Measurements from ENCODE around the gene SLC5A2.

SLC5A2 gene

DNA sequence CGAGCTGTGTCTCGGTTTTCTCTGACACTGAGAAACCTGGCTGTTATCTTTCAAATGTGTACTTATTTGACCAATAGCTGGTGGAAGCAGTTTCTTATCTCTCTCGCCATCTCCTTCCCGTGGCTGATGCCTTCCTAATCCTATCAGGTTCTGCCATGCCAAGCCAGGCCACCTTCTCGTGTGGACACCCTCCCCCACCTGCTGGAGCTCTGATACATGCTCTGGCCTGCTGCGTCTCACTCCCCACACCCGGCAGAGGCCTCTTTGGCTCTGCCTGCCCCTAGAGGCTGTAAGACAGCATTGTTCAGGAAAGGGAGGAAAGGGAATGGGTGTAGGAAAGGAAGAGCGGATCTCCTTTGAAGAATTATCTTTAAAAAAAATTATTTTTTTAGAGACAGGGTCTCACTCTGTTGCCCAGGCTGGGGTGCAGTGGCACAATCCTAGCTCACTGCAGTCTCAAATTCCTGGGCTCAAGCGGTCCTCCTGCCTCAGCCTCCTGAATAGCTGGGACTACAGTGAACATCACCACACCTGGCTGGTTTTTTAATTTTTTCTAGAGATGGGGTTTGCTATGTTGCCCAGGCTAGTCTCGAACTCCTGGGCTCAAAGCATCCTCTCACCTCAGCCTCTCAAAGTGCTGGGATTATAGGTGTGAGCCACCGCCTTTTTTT lies 31.1 kb upstream of the SLC5A2 start:
- Histone ChIP-seq H3K4me3 (ENCODE audit: extremely low read depth, insufficient read depth, low read length, poor library complexity, severe bottlenecking) (no peak overlapping the region), H3K9me3 (ENCODE audit: control insufficient read depth, low read length) (no peaks in the 10 kb centered on the region), H3K36me3 (ENCODE audit: control insufficient read depth, insufficient read depth, low read length) (peaks cover 11% of the 10 kb centered on the region), H3K4me1 (ENCODE audit: control insufficient read depth, insufficient read depth, low read length, poor library complexity, severe bottlenecking) (peaks cover 34% of the 10 kb centered on the region), H3K27ac (ENCODE audit: low read depth, low read length, severe bottlenecking) (peak overlapping the region; percentile 1)
- 41 to 60% methylated on average over 4 to 5 of the region's 11 CpGs for WGBS, 2 experiments (ENCODE audit: insufficient coverage in 2 of 2)

DNA sequence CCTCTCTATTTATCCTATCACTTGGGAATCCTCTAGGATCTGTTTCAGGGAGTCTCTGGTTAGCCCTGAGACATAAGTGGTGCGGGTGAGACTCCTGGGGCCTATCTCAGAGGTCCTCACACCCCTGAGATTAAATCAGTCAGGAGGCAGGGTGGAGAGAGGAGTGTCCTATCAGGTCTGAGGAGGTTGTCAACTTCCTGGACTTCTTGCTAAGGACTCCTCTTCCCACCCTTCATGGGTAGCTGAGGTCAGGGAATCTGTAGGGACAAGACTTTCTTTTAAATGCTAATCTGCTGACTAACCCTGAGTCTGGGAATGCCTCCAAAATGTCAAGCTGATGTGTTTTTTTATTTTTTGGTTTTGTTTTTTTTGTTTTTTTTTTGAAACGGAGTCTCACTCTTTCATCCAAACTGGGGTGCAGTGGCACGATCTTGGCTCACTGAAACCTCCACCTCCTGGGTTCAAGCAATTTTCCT lies 30.3 kb upstream of the SLC5A2 start:
- Histone ChIP-seq H3K36me3 (ENCODE audit: control insufficient read depth, insufficient read depth, low read length) (peaks cover 20% of the 10 kb centered on the region), H3K9me3 (ENCODE audit: control insufficient read depth, low read length) (no peaks in the 10 kb centered on the region), H3K4me3 (ENCODE audit: extremely low read depth, insufficient read depth, low read length, poor library complexity, severe bottlenecking) (no peak overlapping the region), H3K27ac (ENCODE audit: low read depth, low read length, severe bottlenecking) (peak overlapping the region; percentile 83), H3K4me1 (ENCODE audit: control insufficient read depth, insufficient read depth, low read length, poor library complexity, severe bottlenecking) (peaks cover 41% of the 10 kb centered on the region)
- WGBS, 2 experiments (ENCODE audit: insufficient coverage in 2 of 2), result no CpG with 5 or more reads among the region's 3 CpGs

DNA sequence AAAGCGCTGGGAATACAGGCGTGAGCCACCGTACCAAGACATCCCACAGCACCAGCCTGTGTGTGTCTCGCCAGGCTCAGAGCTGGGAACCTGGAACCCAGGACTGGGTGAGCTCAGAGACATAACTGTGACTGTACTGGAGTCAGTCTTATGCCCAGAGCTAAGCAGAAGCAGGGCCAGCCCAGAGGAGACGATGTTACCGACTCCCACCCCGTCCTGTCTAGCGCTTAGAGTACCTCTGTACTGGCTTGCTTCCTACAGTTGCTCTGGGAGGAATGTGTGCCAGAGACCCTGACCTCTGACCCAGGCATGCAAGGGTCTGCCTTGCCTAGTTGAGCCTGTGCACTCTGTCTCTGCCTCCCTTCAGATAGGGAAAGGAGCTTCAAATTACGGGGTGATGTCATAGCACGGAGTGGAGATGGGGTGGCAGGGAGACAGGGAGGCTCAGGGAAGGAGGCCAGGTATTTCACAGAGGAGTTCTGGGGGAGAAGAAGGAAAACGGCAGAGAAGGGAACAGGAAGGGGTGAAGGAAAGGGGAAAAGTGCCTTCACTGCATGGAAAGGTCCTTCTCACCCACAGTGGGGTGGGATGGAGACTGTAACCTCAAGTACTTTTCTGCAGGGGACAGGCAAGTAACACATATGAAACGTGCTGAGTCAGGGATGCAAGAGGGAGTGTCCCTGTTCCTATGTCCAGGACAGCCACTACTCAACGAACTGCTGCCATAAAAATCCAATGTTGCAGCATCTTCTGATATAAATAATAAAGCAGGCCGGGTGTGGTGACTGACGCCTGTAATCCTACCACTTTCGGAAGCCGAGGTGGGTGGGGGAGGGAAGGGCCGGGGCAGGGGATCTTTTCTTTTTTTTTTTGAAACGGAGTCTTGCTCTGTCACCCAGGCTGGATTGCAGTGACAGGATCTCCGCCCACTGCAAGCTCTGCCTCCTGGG lies 29.4 kb upstream of the SLC5A2 start:
- peaks cover 44% of the 10 kb centered on the region for H3K4me1 ChIP-seq (ENCODE audit: control insufficient read depth, insufficient read depth, low read length, poor library complexity, severe bottlenecking)
- H3K36me3 ChIP-seq (ENCODE audit: control insufficient read depth, insufficient read depth, low read length), result peaks cover 23% of the 10 kb centered on the region
- no peak overlapping the region for H3K4me3 ChIP-seq (ENCODE audit: extremely low read depth, insufficient read depth, low read length, poor library complexity, severe bottlenecking)
- 38 to 49% methylated on average over 13 to 14 of the region's 20 CpGs for WGBS, 2 experiments (ENCODE audit: insufficient coverage in 2 of 2)
- no peaks in the 10 kb centered on the region for H3K9me3 ChIP-seq (ENCODE audit: control insufficient read depth, low read length)
- peak overlapping the region; percentile 83 for H3K27ac ChIP-seq (ENCODE audit: low read depth, low read length, severe bottlenecking)

DNA sequence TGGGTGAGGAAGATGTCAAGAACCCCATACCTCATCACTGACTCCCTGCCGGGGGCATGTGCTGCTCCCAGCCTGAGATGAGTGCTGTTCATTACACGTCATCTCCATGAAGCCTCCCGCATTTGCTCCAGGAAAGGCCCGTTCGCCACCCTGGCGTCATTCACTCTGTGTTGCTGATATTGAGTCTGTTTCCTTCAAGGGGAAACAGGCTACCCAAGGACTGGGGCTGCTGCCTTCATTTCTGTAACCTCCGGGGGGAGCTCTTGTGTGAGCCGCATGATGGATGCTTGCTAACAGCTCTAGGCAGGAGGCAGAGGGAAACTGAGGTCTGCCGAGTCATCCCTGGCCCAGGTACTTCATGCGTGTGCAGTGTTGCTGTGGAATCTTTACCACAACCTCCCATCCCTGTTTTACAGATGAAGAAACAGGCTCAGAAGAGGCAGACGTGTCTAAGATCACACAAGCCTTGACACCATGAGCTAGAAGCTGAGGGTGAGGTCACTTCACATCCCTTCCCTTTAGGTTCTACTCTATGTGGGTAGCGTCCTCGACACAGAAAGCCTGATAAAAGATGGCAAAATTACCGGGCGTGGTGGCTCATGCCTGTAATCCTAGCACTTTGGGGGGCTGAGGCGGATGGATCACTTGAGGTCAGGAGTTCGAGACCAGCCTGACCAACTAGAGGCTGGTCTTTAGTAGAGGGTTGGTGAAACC lies 27.2 kb upstream of the SLC5A2 start:
- WGBS, 2 experiments (ENCODE audit: insufficient coverage in 2 of 2), result 84 to 89% methylated on average over 13 to 14 of the region's 17 CpGs
- Histone ChIP-seq H3K9me3 (ENCODE audit: control insufficient read depth, low read length) (no peaks in the 10 kb centered on the region), H3K4me3 (ENCODE audit: extremely low read depth, insufficient read depth, low read length, poor library complexity, severe bottlenecking) (no peak overlapping the region), H3K4me1 (ENCODE audit: control insufficient read depth, insufficient read depth, low read length, poor library complexity, severe bottlenecking) (peaks cover 44% of the 10 kb centered on the region), H3K36me3 (ENCODE audit: control insufficient read depth, insufficient read depth, low read length) (peaks cover 23% of the 10 kb centered on the region), H3K27ac (ENCODE audit: low read depth, low read length, severe bottlenecking) (no peak overlapping the region)

DNA sequence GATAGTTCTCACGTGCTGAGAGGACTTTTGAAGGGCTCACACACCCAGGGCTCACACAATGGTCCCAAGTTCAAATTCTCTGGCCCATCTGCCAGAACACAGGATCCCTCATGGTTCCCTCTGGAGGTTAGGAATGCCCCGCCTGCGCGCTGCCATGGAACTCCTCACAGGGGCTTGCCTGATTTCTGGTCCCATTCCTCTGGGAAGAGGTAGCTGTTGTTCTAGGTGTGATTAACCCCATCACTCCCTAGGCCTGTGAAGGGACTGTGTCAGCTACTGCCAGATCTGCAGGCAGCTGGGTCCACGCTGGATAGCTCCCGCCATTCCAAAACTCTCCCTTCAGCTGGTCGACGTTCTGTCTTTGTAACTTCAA lies 25.9 kb upstream of the SLC5A2 start:
- H3K9me3 ChIP-seq (ENCODE audit: control insufficient read depth, low read length), result no peaks in the 10 kb centered on the region
- peak overlapping the region; percentile 88 for H3K4me3 ChIP-seq (ENCODE audit: extremely low read depth, insufficient read depth, low read length, poor library complexity, severe bottlenecking)
- 83 to 87% methylated on average over 1 to 4 of the region's 8 CpGs for WGBS, 2 experiments (ENCODE audit: insufficient coverage in 2 of 2)
- H3K36me3 ChIP-seq (ENCODE audit: control insufficient read depth, insufficient read depth, low read length), result peaks cover 23% of the 10 kb centered on the region
- H3K27ac ChIP-seq (ENCODE audit: low read depth, low read length, severe bottlenecking), result no peak overlapping the region
- peaks cover 41% of the 10 kb centered on the region for H3K4me1 ChIP-seq (ENCODE audit: control insufficient read depth, insufficient read depth, low read length, poor library complexity, severe bottlenecking)

DNA sequence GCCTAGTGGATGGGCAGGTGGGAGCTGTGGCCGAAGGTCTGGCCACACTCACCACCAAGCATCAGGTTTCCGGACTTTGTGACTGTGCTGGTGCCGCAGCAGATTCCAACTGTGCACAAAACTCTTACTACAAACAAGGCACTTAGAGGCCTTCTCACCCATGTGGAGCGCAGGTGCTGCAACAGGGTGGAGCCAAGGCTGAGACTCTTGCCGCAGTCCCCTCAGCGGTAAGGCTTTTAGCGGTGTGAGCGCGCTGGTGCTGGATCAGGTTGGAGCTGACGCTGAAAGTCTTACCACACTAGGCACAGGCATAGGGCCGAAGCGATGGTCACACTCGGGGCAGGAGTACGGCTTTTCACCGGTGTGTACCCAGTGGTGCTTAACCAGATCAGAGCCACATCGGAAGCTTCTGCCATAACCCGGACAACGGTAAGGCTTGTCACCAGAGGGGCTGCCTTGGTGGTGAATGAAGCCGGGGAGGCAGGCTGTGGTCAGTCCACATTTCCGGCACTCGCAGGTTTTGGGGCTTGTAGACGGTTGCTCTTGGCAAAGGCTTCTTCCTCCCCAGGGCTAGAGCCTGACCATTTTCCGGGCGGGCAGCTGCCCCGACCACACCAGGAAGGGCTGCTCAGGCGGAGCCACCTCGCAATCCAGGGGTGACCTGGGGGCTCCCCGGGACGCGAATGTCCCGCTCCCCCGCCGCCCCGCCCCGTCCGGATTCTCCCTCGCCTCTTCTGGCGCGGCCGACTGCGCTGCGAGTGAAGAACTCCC lies 24.7 kb upstream of the SLC5A2 start:
- Histone ChIP-seq H3K36me3 (ENCODE audit: control insufficient read depth, insufficient read depth, low read length) (peaks cover 30% of the 10 kb centered on the region), H3K27ac (ENCODE audit: low read depth, low read length, severe bottlenecking) (peak overlapping the region; percentile 99), H3K4me3 (ENCODE audit: extremely low read depth, insufficient read depth, low read length, poor library complexity, severe bottlenecking) (peak overlapping the region; percentile 88), H3K9me3 (ENCODE audit: control insufficient read depth, low read length) (no peaks in the 10 kb centered on the region), H3K4me1 (ENCODE audit: control insufficient read depth, insufficient read depth, low read length, poor library complexity, severe bottlenecking) (peaks cover 30% of the 10 kb centered on the region)
- 3 to 4% methylated on average over 30 to 40 of the region's 42 CpGs for WGBS, 2 experiments (ENCODE audit: insufficient coverage in 2 of 2)

DNA sequence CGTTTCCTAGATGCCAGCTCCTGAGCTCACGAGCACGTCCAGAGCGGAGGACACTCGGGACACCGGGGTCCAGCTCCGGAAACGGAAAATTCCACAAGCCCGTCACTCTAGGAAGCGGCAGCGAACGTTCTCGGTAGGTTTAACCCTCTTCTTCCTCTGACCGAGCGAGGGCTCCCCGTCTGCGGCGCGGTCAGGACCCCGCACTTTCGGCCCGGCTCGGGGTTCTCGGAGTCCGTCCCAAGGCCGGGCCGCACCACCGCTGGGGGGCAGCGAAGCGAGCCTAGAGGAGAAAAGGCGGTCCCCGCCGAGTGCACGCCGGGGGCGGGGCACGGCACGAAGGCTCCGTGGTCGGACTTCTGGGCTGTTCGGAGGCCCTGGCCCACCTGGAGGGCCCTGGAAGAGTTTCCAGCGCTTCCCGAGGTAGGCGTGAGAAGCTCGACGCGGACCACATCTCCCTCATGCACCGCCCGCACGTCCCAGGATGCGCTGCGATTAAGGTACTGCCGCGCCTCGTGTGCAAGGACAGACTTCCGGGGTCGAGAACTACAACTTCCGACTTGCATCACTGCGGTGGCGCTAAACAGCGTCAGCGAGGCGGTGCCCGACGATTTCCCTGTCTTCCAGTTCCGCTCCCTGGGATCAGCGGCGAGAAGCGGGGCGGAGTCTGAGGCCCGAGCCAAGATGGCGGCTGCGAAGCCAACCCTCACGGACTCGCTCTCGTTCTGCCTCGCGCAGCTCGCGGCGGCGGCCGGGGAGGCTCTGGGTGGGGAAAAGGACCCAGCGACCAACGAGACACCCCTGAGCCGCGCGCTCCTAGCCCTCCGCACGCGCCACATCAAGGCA lies 23.9 kb upstream of the SLC5A2 start, which contains the start of gene ARMC5:
TSS of gene ARMC5 (plus strand) at position 658 of the 843 bp plus-strand sequence. CDS start at position 682, 24 bp downstream.
- WGBS, 2 experiments (ENCODE audit: insufficient coverage in 2 of 2), result 0% methylated on average over 77 to 78 of the region's 91 CpGs
- Histone ChIP-seq H3K9me3 (ENCODE audit: control insufficient read depth, low read length) (no peaks in the 10 kb centered on the region), H3K4me3 (ENCODE audit: extremely low read depth, insufficient read depth, low read length, poor library complexity, severe bottlenecking) (peak within 1 kb of the TSS; percentile 88), H3K36me3 (ENCODE audit: control insufficient read depth, insufficient read depth, low read length) (peaks cover 34% of the 10 kb centered on the region), H3K27ac (ENCODE audit: low read depth, low read length, severe bottlenecking) (peak within 1 kb of the TSS; percentile 99), H3K4me1 (ENCODE audit: control insufficient read depth, insufficient read depth, low read length, poor library complexity, severe bottlenecking) (peaks cover 23% of the 10 kb centered on the region)

DNA sequence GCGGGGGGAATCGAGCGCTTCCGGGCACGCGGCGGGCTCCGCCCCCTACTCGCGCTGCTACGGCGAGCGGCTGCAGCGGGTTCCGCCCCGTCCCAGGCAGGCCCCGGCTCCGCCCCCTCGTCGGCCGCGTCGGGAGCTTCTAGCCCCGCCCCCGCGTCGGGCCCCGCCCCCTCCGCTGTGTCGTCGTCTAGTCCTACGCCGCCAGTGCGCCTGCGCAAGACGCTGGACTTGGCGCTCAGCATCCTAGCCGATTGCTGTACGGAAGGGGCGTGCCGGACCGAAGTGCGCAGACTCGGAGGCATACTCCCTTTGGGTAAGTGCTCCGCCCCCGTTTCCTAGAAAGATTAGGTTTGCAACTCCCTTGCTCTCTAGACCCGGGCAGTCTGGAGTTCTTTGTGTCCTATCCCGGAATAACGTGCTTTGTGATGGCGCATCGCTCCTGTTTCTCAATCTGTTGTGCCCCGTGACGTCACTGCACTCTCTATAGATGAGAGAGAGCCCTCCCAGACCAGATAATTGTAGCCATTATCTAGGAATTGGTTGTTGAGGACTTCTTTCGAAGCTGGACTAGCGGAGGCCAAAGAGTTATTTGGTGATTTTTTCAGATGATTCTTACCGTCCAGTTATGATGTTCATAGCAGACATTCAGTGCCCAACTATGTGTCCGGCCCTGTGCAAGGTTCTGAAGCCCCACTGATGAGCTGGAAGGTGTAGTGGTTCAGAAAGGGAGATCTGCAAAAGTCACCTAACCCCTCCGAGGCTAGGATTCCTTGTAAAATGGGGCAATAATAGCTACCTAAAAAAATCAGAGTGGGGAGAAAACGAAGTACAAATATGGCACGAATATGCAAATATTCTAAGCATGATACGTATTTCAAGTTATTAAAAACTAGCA lies 23.0 kb upstream of the SLC5A2 start:
- peak overlapping the region; percentile 99 for H3K27ac ChIP-seq (ENCODE audit: low read depth, low read length, severe bottlenecking)
- peaks cover 42% of the 10 kb centered on the region for H3K36me3 ChIP-seq (ENCODE audit: control insufficient read depth, insufficient read depth, low read length)
- H3K9me3 ChIP-seq (ENCODE audit: control insufficient read depth, low read length), result no peaks in the 10 kb centered on the region
- 7 to 8% methylated on average over 38 to 40 of the region's 61 CpGs for WGBS, 2 experiments (ENCODE audit: insufficient coverage in 2 of 2)
- H3K4me1 ChIP-seq (ENCODE audit: control insufficient read depth, insufficient read depth, low read length, poor library complexity, severe bottlenecking), result peaks cover 16% of the 10 kb centered on the region
- peak overlapping the region; percentile 88 for H3K4me3 ChIP-seq (ENCODE audit: extremely low read depth, insufficient read depth, low read length, poor library complexity, severe bottlenecking)

DNA sequence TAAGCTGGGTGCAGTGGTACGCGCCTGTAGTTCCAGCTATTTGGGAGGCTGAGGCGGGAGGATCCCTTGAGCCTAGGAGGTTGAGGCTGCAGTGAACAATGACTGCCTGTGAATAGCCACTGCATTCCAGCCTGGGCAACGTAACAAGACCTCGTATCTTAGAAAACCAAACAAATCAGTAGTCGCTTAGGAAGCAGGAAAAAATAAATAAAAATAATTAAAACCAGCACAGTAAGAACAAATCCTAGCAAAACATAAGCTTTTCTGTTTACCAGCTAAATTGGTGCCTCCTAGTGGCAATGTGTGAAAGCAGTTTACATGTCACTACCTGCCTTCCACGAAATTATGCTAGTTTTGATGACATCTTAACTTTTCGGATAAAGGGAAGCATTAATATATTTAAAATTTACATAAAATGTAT lies 22.3 kb upstream of the SLC5A2 start:
- H3K4me3 ChIP-seq (ENCODE audit: extremely low read depth, insufficient read depth, low read length, poor library complexity, severe bottlenecking), result peak overlapping the region; percentile 44
- H3K36me3 ChIP-seq (ENCODE audit: control insufficient read depth, insufficient read depth, low read length), result peaks cover 46% of the 10 kb centered on the region
- H3K9me3 ChIP-seq (ENCODE audit: control insufficient read depth, low read length), result no peaks in the 10 kb centered on the region
- peaks cover 16% of the 10 kb centered on the region for H3K4me1 ChIP-seq (ENCODE audit: control insufficient read depth, insufficient read depth, low read length, poor library complexity, severe bottlenecking)
- WGBS, 2 experiments (ENCODE audit: insufficient coverage in 2 of 2), result 86% methylated on average over 3 of the region's 8 CpGs
- H3K27ac ChIP-seq (ENCODE audit: low read depth, low read length, severe bottlenecking), result peak overlapping the region; percentile 99

Data from mesodermal cell (in vitro differentiated cells).